ENCODE results near the gene TMEM63C.
A peak's percentile ranks its signal among the peaks of the same experiment; 100 is the strongest.
"Not testable (repeated sequence)": the region's sequence is repeated elsewhere in the genome, so short reads cannot be mapped to it uniquely, and the experiment has no call there.

The TMEM63C gene

DNA sequence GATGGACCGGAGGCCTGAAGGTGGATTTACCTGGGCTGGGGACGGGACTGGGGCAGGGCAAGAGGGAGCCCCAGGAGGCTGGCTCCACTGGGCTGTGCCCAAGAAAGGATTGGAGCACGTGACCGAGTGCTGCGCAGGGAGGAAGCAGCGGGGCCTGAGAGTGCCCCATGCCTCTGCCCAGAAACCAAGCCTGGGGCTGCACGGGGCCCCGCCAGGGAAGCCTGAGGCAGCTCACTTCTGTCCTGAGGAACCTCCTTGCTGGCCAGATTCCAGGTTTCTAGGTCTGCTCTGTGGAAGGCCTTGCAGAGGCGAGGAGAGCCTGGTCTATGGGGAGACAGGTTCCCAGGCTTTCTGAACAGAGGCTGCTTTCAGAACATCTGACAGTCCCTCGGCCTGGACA is 79.0 kb downstream of the TMEM63C start:
- no peak for DNase-seq

GRCh38 chr14:77264466-77265186 is 83.0 kb downstream of the TMEM63C start:
- DNase-seq: no peak

- DNase-seq: no peak
Observed at GRCh38 chr14:77265187-77265515, 83.6 kb downstream of the TMEM63C start.

DNA sequence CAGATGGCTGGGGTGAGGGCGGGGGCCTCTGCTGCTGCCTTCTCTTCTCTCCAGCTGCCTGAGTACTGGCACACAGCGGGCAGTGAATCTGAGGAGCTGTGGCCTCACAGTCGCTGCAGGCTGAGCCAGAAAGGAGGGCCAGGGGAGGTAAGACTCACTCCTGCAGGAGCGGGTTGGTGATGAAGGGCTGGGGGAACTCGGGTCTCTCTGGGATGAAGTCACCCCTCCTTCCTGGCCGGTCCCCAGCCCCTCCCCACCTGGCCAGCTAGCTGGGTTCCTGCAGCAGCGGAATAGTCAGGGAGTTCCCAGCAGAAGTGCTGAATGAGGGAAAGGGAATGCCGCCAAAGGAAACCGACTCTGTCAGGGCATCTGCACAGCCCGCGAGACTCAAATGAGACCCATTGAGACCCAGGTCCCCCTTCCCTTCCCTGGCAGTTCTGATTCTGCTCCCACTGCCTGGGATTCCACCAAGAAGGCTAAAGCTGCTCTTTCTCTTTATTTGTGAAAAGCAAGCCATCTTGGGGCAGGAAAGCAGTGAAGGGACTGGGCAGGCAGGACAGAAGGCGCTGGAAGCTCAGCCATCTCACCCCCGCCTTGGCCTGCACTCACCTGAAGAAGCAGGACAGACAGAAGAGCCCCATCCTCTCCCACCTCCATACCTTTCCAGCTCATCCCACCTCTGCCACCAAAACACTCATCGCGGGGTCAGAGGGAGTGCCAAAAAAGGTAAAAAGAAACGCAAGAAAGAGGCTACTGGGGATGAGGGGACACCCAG is 84.2 kb downstream of the TMEM63C start:
- peak; percentile 28 for DNase-seq

- no peak for DNase-seq
Observed at GRCh38 chr14:77266336-77266735, 84.7 kb downstream of the TMEM63C start.

DNA sequence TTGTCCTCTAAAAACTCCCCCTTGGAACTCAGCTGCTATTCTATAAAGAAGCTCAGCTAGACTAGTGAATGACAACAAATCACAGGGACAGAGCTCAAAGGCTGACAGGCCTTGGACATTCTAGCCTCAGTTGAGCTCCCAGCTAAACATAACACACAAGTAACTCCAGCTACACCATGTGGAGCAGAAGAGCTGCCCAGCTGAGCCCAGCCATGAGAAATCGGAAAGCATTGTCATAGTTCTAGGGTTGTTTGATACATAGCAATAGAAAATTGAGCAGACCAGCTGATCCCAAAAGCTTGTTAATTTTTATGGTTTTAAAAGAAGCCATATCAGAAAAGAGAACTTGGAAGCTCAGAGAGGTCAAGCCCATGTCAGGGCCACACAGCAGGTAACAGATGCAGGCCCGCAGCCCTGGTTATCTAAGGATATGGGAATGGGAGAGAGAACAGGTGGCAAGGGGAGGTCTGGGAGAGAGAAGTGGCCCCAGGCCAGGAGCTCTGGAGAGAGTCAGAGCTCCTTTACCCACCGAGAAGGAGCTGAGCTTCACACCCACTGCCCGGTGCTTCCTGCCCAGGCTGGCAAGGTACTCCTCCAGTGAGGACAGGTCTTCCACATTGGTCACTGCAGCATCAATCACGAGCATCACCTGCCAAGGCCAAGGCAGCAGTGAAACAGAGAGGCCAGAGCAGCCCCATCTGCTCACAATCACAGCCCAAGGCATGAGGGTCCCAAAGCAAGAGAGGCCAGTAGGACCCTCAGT is 86.5 kb downstream of the TMEM63C start:
- DNase-seq: no peak

GRCh38 chr14:77268989-77269600 is 87.5 kb downstream of the TMEM63C start:
- DNase-seq: peak; percentile 34

DNA sequence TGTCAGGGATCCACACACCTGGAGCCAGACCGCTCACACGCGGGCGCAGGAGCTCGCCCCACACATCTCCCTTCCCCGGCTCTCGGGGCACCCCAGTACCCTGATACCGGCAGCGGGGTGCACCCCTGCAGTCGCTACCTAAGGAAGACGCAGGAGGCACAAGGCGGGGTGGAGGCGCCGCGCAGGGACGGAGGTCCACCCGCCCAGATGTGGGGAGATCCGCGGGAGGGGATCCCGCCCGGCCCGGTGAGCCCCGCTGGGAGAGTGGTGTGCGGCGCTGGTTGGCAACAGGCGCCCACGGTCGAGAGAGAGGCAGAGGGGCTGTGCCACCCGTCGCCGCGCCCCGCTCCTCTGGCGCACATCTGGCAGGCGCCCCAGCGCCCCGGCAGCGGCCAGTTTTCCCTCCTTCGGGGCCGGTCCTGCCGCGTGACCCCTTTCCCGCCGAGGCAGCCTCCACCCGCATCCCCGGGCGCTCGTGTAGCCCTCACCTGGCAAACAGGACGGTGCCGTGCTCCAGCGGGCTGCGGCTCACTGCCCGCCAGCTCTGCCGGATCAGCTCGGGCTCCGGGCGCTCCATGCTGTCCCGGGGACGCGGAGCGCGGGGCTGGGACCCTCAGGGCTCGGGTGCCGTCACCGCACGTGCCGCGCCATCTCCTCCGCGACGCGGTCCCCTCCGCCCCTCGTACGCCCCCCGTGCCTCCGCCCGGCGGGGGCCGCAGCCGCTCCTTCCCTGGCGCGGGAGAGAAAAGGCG is 88.9 kb downstream of the TMEM63C start:
- DNase-seq: no peak

DNA sequence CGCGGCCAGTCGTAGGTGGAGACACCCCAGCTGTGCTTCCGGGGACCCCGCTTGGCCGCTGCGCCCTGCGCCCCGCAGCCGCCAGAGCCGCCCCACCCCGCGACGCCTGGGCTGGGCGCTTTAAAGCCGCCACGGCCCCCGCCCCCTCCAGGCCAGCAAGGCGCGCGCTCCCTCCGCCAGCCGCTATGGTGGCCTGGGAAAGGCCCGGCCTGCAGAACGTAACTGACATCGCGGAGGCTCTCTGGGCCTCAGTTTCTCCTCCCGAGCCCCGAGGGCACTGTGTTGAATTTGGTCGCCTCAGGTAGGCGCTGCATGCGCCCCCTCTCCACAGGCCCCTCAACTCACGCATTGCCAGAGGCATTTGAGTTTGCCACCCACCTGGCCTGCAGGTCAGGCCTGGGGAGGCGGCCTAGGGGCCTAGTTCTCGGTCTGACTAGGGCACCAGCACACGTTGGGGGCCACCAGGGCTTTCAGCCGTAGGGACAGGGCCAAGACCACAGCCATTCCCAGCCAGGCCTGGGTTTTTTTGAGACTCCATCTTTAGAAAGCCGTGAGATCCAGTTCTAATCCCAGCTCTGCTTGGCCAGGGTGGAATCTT is 89.6 kb downstream of the TMEM63C start, which contains the start of gene NGB:
Gene NGB (minus strand): TSS at position 94 of the 598 bp plus-strand sequence. CDS start 269 bp downstream, outside the sequence.
- DNase-seq: no peak

- DNase-seq: no peak
Observed at GRCh38 chr14:77272261-77272660, 90.7 kb downstream of the TMEM63C start.

DNA sequence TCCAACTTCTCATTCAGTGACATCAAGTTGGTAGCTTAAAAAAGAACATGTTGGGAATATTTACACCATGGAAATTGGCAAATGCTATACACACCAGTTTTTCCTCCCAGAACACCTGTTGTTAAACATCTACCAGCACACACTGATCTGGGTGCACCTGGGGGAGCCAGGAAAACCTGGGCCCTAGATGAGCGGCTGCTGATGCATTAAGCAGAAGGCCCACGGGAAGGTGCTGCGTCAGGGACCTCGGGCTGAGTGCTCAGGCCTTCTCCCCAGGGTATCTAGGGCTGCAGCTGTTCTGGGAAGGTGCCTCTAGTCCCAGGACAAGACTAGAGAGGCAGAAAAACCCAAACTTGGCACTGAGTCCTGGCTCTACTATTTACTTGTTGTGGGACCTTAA is 92.2 kb downstream of the TMEM63C start:
- DNase-seq: no peak

GRCh38 chr14:77275041-77275580 is 93.5 kb downstream of the TMEM63C start:
- no peak for DNase-seq

GRCh38 chr14:77275601-77276017 is 94.0 kb downstream of the TMEM63C start:
- DNase-seq: no peak

DNA sequence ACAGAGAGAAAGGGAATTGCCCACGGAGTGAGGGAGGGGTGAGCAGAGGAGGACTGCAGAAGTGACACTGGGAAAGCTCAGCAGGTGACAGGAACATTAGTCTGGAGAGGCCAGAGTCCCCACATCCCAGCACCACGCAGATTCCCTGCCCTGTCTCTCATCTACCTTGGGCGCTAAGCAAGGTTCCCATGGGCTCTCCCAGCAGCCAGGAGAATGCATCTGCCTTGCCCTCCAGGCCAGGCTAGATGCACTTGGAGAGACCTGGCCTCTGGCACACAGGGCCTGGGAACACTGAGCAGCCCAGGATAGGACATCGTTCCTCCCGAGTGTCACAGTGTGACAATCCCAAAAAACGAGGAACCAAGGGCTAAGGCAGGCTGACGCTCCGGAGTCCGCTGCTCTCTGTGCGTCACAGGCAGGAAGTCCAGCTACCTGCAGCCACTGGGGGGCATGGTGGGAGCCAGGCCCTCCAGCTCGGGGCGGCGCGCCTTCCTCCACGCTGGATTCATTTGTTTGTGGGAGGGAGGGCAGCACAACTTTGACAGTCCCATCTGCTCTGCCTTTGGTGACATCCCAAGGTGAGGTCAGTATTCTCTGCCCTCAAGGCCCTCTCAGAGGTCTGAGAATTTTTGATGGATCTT is 94.8 kb downstream of the TMEM63C start:
- no peak for DNase-seq

DNA sequence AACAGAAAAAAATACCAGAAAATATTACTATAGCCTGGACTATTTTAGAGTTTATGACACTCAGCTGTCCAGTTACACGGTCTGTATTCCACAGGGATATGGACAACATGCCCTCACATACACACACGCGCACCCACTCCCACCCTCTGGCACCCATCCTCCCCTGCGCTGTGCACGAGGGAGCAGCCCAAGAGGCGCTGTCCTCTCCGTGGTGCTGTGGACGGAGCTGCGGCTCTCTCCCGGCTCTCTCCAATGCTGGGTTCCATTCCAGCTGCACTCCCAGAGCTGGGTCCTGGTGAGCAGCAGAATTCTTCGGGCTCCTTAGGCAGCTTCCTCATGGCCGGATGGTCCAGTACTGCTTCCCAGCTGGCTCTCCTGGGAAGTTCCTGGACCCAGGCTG is 95.4 kb downstream of the TMEM63C start:
- no peak for DNase-seq

DNA sequence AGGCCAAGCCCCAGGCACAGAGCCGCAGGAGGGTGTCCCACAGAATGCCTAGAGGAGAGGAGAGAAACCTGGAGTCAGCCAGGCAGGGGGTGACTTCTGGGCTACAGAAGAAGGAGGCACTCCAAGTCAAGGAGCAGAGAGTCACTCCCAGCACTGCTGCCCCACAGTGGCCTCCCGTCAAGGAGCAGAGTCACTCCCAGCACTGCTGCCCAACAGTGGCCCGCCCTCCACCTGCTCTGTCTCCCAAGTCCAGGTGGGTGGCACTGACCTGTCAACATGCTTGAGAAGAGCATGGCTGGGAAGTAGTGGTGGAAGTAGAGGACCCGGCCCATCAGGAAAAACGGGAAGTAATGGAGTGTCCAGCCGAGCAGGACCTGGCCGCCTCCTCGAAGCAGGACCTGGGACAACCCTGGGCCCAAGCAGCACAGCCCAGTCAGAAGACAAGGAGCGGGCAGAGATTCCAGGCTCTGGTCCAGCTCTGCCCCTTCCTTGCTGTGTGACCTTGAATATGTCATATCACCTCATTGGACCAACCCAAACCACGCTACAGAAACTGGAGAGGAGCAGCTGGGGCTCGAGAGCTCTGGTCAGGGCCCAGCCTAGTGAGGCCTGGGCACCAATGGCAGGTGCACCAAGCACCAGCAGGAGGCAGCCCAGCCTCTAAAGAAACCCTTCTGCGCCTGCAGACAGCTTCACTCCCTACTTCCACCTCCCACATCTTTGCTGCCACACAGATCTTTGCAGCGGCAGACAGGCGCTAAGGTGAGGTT is 97.0 kb downstream of the TMEM63C start:
- DNase-seq: no peak

DNA sequence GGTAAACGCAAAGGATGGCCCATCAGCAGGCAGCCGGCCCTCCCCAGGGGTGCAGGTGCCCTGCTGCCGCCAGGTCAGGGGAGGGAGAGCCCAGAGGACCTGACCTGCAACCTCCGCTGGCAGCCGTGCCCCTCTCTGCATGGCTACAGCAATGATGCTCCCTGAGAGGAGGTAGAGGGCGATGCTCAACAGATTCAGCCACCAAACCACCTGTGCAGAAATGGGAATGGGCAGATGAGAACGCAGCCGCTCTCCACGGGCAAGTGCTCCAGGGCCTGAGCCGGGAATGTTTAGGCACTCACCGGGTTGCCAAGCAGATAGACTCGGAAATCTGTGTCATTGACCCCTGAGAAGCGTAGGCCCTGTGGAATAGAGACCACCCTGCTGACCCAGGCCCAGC is 98.1 kb downstream of the TMEM63C start:
- no peak for DNase-seq

DNA sequence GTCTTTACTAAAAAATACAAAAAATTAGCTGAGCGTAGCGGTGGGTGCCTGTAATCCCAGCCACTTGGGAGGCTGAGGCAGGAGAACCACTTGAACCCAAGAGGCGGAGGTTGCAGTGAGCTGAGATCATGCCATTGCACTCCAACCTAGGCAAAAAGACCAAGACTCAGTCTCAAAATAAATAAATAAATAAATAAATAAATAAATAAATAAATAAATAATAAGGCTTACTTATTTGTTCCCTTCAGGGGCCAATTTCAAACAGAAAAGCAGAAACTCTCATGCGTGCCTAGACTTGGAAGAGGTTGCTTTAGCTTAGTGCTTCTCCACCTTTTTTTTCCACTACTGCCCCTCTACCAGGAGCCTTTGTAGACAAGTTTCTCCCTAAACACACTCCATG is 99.3 kb downstream of the TMEM63C start:
- not testable (repeated sequence) for DNase-seq

DNA sequence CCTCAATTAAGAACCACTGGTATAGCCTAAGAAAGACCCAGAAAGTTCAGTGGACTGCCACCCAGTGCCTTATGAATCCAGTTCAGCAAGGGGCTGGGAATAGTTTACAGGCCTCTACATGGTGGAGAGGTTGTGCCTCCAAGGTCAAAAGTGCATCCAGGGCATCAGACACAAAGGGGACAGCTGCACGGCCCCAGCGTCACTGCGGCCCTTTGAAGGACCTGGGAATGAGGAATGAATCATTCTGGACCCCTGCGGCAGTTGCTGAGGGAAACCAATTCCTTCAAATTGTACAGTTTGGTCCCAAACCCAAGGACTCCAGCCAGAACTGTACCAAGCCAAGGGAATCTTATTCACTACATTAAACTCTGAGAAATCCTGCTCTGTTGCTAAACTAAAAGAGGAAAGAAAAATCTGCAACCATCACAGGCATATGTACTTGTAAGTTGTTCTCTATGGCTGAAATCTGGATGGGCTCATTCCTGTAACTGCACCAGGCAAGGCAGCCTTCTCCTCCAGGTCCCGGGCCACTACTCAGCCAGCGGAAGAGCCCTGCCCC is 100.3 kb downstream of the TMEM63C start:
- no peak for DNase-seq

DNA sequence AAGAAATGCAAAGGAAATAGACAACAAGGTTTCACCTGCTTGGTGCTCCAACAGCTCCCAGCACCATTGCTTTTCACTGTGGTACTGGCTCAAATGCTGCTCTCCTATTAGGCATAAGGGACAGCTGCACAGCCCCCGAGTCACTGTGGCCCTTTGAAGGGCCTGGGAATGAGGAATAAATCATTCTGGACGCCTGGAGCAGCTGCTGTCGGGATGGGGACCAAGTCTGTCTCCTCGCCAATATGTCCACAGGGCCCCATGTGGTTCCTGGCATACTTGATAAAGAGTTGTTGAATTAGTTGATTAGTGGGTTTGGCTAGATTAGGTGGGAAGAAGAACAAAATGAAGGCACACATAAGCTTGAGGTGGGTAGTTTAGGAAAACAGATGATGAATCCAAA is 102.5 kb downstream of the TMEM63C start:
- DNase-seq: no peak

Data from NCI-H2171 (cell line).